HS-27A (cell line): ENCODE measurements around the gene CEP112.
A peak's percentile ranks its signal among the peaks of the same experiment; 100 is the strongest.
"Not testable (repeated sequence)": the region's sequence is repeated elsewhere in the genome, so short reads cannot be mapped to it uniquely, and the experiment has no call there.

ENCODE experiments used
- DNase-seq: peaks from one replicate; pipeline ENCODE4 v3.0.0-alpha.2; 2012; ENCODE audit warnings: low read depth, missing footprints

Gene CEP112

GRCh38 chr17:65820306-65820705, 371.6 kb downstream of the CEP112 start:
- no peak for DNase-seq

GRCh38 chr17:65819810-65820209, 372.1 kb downstream of the CEP112 start:
- DNase-seq: no peak

- no peak for DNase-seq
Measured at GRCh38 chr17:65817951-65818350, 374.0 kb downstream of the CEP112 start.

GRCh38 chr17:65814418-65814817, 377.5 kb downstream of the CEP112 start:
- DNase-seq: no peak

GRCh38 chr17:65813306-65813705, 378.6 kb downstream of the CEP112 start:
- DNase-seq: no peak

GRCh38 chr17:65811043-65811442, 380.9 kb downstream of the CEP112 start:
- DNase-seq: no peak

GRCh38 chr17:65809366-65809765, 382.6 kb downstream of the CEP112 start:
- no peak for DNase-seq

- DNase-seq: not testable (repeated sequence)
Measured at GRCh38 chr17:65808566-65808965, 383.4 kb downstream of the CEP112 start.

- no peak for DNase-seq
Measured at GRCh38 chr17:65807361-65807760, 384.6 kb downstream of the CEP112 start.

GRCh38 chr17:65801513-65801912, 390.4 kb downstream of the CEP112 start:
- DNase-seq: no peak

GRCh38 chr17:65800655-65801054, 391.3 kb downstream of the CEP112 start:
- no peak for DNase-seq

GRCh38 chr17:65799869-65800268, 392.1 kb downstream of the CEP112 start:
- no peak for DNase-seq

GRCh38 chr17:65799454-65799853, 392.5 kb downstream of the CEP112 start:
- no peak for DNase-seq

GRCh38 chr17:65797809-65798208, 394.1 kb downstream of the CEP112 start:
- DNase-seq: no peak

GRCh38 chr17:65797101-65797500, 394.8 kb downstream of the CEP112 start:
- no peak for DNase-seq

GRCh38 chr17:65794572-65794971, 397.4 kb downstream of the CEP112 start:
- no peak for DNase-seq

- DNase-seq: no peak
Measured at GRCh38 chr17:65790241-65790640, 401.7 kb downstream of the CEP112 start.

GRCh38 chr17:65787503-65787902, 404.4 kb downstream of the CEP112 start:
- DNase-seq: no peak

- no peak for DNase-seq
Measured at GRCh38 chr17:65786479-65786878, 405.5 kb downstream of the CEP112 start.

GRCh38 chr17:65785109-65785508, 406.8 kb downstream of the CEP112 start:
- peak; percentile 71 for DNase-seq

- peak; percentile 45 for DNase-seq
Measured at GRCh38 chr17:65783845-65784334, 408.0 kb downstream of the CEP112 start.

- DNase-seq: not testable (repeated sequence)
Measured at GRCh38 chr17:65782104-65782706, 409.7 kb downstream of the CEP112 start.

- no peak for DNase-seq
Measured at GRCh38 chr17:65780111-65780510, 411.8 kb downstream of the CEP112 start.

GRCh38 chr17:65776890-65777289, 415.0 kb downstream of the CEP112 start:
- DNase-seq: no peak
